ENCODE measurements around the gene ZDHHC1.
"Not testable (repeated sequence)": the region's sequence is repeated elsewhere in the genome, so short reads cannot be mapped to it uniquely, and the experiment has no call there.

The ZDHHC1 gene

DNA sequence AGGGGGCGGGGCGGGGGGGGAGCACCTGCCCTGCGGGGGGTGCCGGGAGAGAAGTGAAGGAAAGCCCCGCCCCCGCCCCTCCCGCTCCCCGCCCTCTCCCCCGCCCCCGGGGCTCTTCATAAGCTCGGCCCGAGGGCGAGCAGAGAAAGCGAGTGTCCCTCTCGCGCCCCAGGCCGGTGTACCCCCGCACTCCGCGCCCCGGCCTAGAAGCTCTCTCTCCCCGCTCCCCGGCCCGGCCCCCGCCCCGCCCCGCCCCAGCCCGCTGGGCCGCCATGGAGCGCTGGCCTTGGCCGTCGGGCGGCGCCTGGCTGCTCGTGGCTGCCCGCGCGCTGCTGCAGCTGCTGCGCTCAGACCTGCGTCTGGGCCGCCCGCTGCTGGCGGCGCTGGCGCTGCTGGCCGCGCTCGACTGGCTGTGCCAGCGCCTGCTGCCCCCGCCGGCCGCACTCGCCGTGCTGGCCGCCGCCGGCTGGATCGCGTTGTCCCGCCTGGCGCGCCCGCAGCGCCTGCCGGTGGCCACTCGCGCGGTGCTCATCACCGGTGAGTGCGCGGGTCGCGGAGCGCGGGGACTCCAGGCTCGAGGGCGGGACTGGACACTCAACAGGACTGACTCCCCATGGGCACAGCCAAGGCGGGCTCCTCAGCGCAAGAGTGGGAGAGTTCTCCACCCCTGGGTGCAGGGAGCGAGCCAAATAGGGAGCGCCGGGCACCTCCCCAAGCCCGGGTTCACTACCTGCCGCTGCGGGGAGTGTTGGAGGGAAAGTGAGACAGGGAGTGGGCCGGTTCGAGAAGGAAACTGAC, 14.9 kb upstream of the ZDHHC1 start, which contains the start of gene HSD11B2:
Gene HSD11B2, plus strand, starts transcription at position 145 of the 798 bp plus-strand sequence. Its CDS starts 128 bp downstream, at position 273.
- no peak for DNase-seq (ENCODE audit: low read depth)

DNA sequence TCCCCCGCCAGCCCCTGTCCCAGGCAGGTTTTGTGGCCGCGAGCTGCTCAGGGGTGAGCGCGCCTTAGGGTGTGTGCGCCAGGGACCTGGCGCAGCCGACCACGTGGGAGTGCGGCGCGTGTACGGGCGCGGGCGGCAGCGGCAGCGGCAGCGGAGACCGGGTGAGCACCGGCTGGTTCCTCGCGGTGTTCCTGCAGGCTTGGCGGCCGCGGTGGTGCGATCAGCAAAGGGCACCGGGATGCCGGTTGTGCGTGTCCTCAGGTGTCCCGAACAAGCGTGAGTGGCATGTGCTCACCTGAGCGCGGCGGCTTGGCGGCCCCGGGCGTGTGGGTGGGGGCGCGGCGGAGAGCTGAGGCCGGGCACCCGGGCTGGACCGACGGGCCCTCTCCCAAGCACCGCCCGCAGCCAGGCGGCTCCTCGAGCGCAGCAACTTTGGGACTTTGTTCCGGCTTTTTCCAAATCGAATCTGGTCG, 14.3 kb upstream of the ZDHHC1 start:
- DNase-seq (ENCODE audit: low read depth), result no peak

DNA sequence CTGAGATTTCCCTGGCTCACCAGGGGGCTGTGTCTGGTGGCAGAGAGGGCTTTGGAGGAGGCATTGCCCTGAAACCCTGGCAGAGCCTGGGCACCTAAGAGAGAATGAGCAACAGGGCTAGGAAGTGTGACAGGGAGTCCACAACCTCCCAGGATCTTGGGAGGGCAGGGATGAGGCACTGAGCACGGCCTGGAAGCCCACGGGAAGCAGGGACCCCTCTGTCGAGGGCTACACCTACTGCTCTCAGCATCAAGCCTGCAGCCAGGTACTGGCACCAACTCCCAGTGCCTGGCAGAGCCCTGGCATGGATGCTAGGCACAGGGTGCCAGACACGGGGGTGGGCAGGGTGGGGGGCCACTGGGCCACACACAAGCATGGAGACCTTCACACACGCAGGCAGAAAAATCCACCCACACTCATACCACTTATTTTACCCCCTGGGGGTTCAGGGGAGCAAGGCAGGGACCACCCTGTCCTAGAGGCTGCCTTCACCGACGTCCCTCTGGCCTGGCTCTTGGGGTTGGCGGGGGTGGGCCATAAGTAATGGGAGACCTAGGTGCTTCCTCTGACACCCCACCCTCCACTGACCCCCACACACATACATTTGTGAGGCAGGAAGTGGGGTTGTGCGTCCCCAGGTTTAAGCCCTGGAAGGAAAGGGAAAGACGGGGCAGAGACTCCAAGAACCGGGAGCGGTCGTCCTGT, 13.7 kb upstream of the ZDHHC1 start:
- no peak for DNase-seq (ENCODE audit: low read depth)

DNA sequence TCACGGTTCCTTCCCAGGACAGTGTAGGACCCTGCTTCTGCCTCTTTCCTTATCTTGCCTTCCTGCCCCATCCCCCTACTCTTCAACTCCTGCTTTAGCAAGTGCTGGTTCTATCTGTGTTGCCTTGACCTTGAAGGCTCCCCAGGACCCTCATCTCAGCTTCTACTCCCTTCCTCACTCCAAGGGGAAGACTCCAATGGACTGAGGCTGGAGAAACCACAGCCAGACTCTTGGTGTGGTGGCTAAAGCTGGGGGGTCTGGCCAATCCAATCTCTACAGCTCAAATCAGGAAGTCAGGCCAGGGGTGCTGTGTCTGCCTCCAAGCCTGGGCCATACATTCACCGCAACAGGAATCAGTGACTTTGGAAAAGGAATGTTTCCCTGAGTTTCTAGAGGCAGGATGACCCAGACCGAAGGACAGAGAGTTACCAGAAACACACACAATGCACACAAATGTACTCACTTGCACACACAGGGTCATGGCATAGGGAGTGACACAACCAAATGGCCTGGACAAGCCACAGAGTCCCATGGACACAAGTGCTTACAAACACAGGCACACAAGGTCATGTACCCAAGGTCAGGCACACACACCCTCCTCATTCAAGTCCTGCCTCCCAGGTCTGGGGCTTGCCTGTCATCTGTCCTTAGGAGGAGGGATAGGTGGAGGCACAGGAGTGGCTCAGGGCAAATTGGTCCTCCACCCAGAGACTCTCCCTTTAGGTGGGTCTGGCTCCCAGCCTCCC, 12.9 kb upstream of the ZDHHC1 start:
- no peak for DNase-seq (ENCODE audit: low read depth)

DNA sequence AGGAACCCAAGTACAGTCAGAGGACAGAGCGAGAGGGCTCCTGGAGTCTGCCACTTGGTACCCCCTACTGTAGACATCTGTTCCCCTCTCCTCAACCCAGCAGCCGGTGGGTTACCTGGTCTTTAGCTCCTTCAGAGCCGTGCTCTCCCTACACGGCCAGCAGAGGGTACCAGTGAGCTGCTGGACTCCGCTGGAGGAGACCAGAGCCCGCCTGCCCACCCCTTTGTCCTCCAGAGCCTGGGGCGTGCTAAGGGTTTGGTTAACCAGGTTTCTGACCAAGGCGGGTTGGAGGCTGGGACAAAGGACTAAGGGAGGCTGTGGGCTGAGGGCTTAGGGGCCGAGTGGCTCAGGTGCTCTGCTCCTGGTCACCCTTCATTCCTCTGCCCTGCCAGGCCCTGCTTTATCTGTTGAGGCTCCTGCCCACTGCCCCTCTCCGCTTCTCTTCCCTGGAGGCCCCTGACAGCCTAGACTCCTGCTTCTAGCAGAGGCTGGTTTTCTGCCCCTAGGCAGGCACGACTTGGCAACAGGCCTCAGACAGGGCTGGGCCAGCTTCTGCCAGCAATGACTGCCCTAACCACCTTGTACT, 12.0 kb upstream of the ZDHHC1 start:
- peak; percentile 25 for DNase-seq (ENCODE audit: low read depth)

DNA sequence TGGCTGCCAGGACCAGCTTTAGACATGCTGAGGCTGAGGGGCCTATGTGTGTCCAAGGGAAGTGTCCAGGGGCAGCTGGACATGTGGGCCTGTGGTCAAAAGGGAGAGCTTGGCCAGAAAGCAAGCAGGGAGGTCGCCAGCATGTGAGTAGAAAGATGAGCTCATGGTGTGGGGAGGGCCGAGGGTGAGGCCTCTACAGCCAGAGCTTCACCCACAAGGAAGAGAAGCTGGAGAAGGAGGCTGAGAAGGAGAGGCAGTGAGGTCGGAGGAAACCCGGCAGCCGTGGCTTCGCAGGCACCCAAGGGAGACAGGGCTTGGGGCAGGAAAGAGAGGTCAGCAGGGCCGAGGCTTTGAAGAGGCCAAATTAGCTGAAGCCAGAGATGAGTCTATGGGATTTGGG, 10.7 kb upstream of the ZDHHC1 start:
- no peak for DNase-seq (ENCODE audit: low read depth)

DNA sequence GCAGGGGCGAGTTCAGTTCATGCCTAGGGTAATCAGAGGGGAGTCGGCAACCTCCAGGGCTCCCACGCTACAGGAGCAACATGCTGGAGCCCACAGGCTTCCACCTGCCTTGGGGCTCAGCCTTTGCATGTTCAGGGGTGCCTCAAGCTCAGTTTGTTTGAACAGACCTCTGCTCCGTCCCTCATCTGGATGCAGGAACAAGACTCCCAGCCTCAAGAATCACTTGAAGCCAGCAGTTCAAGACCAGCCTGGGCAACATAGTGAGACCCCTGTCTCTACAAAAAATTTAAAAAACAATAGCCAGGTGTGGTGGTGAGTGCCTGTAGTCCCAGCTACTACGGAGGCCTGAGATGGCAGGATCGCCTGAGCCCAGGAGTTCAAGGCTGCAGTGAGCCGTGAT, 9.7 kb upstream of the ZDHHC1 start:
- no peak for DNase-seq (ENCODE audit: low read depth)

DNA sequence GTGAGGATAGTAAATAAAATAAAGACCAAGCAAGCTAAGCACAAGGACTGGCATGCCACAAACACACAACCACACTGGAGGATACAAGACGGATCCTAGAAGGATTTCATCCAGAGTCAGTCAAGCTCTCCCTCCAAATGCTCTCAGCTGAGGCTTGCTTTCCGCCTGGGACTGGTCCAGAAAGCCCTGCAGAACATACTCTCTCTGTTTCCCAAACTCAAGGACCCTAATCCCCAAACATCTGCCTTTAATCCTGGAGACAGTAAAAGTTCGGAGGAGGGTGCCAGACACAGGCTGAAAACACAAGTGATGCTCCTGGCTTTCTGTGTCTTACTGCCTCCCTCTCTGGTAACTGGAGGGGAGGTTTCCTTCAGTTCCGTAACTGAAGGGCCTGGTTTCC, 9.3 kb upstream of the ZDHHC1 start:
- DNase-seq (ENCODE audit: low read depth), result no peak

DNA sequence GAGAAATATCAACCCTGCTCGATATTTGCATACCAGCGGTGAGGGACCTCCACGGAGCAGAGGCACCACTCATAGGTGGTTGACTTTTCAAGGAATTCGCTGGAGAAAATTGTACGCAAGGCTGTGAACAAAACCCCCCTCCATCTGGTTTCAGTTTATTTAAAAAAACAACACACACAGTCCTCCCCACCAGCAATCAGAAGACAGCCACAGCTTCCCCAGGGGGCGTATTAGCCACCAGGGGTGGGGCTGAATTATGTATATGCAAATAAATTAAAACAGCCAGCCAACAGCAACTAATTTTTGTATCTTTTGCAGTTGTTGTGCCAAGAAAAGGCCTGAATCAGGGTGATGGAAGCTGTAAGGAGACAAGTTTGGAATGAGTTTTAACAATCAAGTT, 8.8 kb upstream of the ZDHHC1 start:
- DNase-seq (ENCODE audit: low read depth), result no peak

DNA sequence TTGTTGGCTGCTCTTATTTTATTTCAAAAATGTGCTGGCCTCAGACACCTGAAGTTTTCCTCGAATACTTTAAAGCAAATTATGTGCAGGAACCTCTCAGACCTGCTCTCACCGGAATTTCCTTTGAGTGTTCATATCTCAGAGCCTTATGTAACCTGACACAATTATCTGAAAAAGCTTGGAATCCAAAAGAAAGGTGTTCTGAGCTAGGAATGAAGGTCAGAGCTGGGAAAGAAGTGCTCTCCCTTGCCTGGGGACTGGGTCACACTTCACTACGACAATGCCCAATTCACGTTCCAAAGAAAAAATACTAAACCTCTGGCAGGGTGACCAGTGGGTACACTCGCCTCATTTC, 8.0 kb upstream of the ZDHHC1 start:
- DNase-seq (ENCODE audit: low read depth), result no peak

DNA sequence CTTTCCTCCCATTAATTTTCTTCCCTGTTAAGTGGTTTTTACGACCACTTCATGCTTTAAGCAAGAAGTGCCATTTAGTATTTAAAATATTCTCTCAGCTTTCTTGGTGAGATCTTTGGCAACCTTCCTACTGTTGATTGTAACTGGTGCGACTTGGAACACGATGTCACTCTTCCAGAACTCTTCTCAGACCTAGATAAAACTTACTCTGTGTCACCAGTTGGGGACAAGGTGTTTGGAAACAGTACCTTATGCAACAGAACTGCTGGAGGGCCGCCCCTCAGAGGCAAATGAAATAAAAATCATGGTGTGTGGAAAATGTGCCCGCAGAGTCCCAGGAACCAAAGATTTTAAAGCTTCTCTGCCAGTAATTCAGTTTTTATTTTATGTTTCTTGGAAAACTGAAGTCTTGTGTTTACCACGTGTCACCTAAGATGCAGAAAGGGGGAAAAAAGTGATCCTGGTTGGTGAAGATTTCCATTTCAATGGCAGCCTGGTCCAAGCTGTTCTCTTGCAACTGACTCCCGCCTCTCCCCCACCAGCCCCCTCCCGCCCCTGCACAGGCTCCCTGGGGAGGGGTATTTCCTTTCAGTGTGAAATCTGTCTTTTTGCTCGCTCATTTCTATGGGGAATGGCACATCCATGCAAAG, 7.5 kb upstream of the ZDHHC1 start:
- no peak for DNase-seq (ENCODE audit: low read depth)

DNA sequence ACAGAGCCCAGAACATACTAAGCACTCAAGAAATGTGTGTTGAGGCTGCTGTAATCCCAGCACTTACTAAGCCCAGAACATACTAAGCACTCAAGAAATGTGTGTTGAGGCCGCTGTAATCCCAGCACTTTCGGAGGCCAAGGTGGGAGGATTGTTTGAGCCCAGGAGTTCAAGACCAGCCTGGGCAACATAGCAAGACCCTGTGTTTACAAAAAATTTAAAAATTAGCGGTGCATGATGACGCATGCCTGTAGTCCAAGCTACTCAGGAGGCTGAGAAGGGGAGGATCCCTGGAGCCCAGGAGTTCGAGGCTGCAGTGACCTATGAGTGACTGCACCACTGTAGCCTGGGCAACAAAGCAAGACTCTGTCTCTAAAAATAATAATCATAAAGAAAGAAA, 6.7 kb upstream of the ZDHHC1 start:
- no peak for DNase-seq (ENCODE audit: low read depth)

DNA sequence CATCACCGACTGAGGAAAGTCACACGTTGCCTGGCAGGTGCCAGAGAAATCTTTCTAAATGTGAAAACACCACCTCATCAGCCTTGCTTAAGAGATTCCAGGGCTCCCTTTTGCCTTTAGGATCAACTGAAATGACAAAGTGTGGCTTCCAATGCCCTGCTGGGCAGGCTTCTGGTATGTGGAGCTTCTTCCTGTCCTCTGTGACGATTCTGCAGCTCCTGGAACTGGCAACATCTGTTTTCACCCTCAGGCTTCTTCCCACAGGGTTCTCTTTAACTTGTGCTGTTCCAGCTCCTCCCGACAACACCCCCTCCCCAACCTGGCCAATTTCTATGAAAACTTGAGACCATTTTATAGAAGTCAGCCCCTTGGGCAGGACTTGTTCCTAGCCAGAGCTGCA, 4.8 kb upstream of the ZDHHC1 start:
- no peak for DNase-seq (ENCODE audit: low read depth)

DNA sequence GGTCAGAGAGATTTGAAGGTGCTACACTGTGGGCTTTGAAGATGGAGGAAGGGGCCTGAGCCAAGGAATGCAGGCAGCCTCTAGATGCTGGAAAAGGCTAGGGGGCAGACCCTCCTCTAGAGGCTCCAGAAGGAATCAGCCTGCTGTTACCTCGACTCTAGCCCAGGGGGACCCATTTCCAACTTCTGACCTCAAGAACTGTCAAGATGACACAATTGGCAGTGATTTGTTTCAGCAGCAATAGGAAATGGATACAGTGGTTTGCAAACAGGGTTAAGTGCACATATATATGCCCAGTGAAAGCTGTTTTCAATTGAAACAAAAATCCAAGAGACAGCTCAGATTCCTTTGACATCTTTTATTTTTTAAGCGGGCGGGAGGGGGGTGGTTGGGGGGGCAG, 3.7 kb upstream of the ZDHHC1 start:
- no peak for DNase-seq (ENCODE audit: low read depth)

DNA sequence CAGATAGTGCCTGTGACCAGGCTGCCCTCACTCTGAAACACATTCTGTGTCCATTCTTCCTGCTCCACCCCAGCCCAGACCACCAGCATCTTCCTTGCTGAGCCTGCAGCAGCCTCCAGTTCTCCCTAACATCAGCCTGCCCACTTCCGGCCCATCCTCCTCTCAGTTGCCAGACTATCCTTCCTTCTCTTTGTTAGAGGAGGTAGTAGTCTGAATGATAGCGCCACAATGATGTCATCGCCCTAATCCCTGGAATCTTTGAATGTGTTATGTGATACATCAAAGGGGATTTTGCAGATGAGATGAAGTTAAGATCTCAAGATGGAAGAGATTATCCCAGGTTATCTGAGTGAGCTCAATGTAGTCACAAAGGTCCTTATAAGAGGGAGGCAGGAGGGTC, 3.2 kb upstream of the ZDHHC1 start:
- DNase-seq (ENCODE audit: low read depth), result no peak

DNA sequence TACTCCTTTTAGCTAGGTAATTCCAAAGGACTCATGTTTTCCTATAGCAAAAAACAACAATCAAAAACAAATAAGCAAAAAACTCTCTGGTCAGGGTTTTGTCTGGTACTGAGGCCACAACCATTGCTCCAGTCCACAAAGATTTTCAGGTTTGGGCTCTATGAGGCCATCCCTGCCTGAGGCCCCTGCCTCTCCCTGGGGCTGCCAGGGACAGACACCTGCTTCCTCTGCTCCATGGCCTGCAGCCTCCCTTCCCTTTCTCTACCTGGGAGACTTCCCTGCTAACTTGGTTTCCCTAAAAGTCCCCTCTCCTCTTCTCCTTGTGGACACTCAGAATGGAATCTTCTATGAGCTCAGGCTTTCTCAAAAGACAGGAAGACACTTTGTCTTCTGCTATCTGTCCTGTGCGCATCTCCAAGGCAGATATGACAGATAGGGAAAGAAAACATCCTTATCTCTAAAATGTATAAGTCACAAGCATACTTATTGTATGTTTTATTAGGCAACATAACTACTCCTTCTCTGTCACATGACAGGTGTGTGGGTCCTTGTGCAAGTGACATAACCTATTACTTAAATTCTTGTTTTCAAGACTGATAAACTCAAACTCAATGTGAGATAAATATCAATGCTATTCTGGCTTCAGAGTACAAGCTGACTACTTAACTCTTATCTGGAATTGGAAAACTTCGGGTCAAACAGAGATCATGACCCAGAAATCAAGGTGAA, 1.2 kb upstream of the ZDHHC1 start:
- no peak for DNase-seq (ENCODE audit: low read depth)

DNA sequence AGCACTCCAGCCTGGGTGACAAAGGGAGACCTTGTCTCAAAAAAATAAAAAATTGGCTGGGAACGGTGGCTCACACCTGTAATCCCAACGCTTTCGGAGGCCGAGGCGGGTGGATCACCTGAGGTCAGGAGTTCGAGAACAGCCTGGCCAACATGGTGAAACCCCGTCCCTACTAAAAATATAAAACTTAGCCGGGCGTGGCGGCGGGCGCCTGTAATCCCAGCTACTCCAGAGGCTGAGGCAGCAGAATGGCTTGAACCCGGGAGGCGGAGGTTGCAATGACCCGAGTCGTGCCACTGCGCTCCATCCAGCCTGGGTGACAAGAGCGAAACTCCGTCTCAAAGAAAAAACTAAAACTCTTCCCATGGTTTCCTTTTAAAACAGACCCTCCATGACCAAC, 856 bp downstream of the ZDHHC1 start:
- DNase-seq (ENCODE audit: low read depth), result not testable (repeated sequence)

DNA sequence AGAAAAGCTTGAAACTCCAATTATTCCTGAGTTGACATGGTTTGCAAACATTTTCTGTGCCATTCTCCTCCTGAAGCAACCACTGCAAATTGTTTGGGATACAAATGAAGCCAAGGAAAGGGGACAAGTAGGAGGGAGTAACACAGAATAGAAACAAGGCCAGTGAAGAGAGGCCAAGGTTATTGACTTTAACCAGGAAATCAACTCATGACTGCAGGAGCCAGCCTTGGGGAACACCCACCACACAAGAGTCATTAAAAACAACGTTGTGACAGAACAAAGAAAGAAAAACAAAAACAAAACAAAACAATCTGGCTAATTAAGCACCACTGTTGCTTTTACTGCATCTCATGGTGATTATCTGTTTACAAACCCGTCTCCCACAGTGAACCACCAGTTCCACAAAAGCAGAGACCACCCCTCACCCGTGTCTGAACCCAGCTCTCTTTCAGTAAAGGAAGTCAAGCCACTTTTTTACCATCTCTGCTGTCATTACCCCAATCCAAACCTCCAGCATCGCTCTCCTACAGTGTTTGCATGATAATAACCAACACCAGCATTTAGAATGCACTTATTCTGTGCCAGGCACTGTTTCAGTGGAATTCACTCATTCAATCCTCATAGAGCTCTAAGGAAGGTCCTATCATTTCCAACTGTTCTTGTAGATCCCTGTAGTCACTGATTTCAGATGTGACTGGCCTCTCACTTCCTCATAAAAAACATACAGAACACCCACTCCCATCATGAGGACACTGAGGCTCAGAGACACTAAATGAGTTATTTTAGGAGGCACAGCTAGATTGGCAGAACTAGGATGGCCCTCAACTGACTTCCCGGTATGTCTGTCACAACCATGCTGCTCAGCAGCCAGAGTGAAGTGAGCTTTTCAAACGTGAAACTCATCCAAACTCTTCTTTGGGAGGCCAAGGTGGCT, 2.0 kb downstream of the ZDHHC1 start:
- no peak for DNase-seq (ENCODE audit: low read depth)

DNA sequence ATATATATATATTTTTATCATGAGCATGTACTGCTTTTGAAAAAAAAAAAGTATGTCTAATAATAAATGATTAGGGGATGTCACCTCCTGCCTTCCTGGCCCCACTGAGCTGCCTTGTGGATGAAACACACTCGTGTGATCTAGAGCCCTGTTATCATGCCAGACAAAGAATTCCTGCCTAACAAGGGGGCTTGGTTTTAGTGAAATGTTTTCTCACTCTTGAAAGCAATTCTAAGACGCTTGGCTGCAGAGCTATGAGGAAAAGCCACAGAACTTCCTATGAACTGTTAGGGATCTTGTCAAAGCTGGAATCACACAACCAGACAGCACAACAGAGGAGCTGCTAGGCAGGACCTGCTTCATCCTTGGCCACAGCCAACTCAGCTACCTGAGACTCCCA, 4.0 kb downstream of the ZDHHC1 start:
- DNase-seq (ENCODE audit: low read depth), result no peak

DNA sequence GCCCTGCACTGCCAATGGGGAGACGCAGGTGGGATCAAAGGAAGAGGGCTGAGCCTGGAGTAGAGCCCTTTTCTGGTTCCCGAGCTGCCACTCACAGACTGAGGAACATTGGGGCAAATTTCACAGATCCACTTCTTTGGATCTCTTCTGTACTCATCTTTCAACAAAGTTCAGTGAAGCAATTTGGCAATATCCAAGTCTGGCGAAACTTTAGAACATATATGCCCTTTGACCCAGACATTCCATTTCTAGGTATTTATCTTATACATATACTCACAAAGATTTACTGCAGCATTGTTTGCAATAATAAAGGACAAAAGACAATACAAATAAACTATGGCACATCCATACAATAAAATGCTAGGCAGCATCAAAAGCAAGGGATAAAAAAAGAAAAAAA, 4.9 kb downstream of the ZDHHC1 start:
- DNase-seq (ENCODE audit: low read depth), result no peak

Data from activated gamma-delta T cell treated with anti-CD3 and anti-CD28 coated beads, Interleukin-2, amount 50 U/mL, for 16 hours (primary cell).